ENCODE measurements around the gene FHOD3.

Gene FHOD3

GRCh38 chr18:36490897-36491296 lies 193.4 kb downstream of the FHOD3 start:
- DNase-seq: no peak

GRCh38 chr18:36492604-36493329 lies 195.3 kb downstream of the FHOD3 start:
- DNase-seq: no peak

GRCh38 chr18:36493349-36494159 lies 196.0 kb downstream of the FHOD3 start:
- no peak for DNase-seq

GRCh38 chr18:36494160-36494437 lies 196.6 kb downstream of the FHOD3 start:
- DNase-seq: no peak

DNA sequence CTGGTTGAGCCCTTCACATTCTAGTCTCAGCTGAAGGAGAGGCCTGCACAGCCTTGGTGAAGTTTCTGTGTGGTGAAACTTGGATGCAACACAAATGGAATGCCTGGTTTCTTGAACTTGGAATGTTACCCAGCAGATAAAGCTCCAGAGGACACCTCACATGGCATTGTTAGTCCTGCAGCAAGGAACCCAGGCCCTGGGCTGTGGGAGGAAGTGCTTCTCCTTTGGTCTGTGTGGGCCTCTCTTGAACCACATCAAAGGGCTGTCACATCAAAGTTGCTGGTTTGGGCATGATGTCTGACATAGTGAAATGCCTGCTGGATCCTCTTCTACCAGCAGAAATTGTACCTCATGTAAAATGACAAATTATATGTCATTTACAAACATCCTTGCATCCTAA lies 198.5 kb downstream of the FHOD3 start:
- DNase-seq: no peak

DNA sequence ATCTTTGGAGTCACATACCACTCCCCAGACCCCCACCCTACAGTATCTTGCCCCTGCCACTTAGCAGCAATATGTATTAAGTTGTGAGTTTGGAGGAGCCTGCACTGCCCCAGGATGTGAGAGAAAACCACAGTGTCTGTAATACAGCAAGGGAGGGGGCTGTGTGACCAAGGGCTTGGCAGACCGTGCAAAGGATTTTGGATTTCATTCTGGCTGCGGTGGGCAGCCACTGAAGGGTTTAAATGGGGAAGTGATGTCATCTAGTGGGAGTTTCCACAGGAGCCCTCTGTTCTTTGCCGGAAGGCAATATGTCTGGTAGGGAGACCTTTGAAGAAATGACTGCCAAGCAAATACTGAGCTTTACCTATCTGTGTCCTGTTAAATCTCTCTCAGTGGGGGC lies 202.4 kb downstream of the FHOD3 start:
- DNase-seq: peak; percentile 35

- DNase-seq: no peak
Measured at GRCh38 chr18:36501100-36501499, 203.6 kb downstream of the FHOD3 start.

- no peak for DNase-seq
Measured at GRCh38 chr18:36503477-36503876, 206.0 kb downstream of the FHOD3 start.

GRCh38 chr18:36504928-36505327 lies 207.4 kb downstream of the FHOD3 start:
- DNase-seq: no peak

GRCh38 chr18:36505665-36506064 lies 208.2 kb downstream of the FHOD3 start:
- DNase-seq: no peak

DNA sequence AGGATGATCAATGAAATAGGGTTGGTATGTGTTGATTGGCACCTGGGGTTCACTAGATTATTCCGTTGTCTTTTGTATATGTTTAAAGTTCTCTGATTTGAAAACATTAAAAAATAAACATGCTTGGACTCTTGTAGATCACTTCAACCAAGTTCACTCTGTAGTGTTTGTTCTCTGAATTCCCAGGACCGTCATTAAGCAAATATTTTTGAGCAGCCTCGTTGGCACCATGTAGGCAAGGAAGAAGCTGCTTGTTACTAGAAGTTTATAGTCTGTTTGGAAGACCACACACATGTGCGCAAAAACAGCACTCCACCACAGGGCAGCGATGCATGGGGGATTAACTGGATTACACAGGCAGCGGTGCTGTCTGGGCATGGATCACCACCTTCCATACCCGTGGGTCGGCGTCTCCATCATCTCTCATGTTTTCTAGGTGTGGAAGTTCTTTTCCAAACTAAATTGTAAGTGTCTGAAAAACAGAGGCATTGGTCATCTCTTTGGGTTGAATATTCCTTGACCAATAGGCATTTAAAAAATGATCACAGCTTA lies 212.2 kb downstream of the FHOD3 start:
- DNase-seq: no peak

DNA sequence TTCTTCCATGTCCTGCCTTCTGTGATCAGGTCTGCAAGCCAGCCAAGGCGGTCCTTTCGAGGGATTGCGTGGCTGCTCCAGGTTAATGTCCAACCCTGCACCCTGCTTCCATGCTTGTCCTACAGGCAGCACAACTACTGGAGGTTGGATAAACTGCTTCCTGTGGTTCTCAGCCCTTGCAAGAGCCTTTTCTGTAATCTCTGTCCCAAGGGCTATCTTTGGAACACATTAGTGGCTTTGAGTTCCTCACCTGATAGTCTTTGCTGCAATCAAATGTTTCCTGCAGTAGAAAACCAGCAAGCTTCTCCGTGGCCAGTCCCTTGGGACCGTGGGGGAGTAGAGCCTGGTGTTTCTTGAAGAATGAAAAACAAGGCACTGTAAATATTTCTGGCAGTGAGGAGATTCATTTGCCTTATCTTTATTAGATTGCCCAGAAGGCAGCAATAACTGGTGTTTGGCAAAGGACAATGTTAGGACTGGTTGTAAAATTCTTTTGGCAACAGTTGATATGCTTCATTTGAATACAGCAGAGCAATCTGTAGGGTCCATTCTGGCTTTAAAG lies 214.4 kb downstream of the FHOD3 start:
- no peak for DNase-seq

GRCh38 chr18:36513556-36513955 lies 216.0 kb downstream of the FHOD3 start:
- DNase-seq: no peak

GRCh38 chr18:36514778-36515177 lies 217.3 kb downstream of the FHOD3 start:
- DNase-seq: no peak

GRCh38 chr18:36516258-36516657 lies 218.7 kb downstream of the FHOD3 start:
- DNase-seq: no peak

GRCh38 chr18:36516726-36517125 lies 219.2 kb downstream of the FHOD3 start:
- DNase-seq: no peak

- DNase-seq: no peak
Measured at GRCh38 chr18:36518839-36519238, 221.3 kb downstream of the FHOD3 start.

DNA sequence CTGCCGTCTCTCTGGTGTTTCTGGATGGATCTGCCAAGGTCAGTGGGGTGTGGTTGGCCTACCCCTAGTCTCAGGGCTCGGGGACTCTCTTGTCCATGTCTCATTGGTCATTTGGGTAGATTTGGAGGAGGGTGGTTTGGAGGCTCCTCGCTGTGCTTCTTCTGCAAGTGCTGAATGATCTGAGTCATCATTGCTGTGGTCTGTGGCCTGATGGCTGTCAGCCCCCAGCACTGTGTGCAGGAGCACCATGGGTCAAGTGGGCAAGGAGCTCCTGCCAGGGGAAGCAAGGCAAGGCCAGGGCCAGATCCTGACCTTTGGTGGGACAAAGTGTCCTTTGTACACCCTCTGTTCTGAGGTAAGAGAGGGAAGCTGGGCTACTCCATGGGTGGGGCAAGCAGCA lies 221.8 kb downstream of the FHOD3 start:
- no peak for DNase-seq

DNA sequence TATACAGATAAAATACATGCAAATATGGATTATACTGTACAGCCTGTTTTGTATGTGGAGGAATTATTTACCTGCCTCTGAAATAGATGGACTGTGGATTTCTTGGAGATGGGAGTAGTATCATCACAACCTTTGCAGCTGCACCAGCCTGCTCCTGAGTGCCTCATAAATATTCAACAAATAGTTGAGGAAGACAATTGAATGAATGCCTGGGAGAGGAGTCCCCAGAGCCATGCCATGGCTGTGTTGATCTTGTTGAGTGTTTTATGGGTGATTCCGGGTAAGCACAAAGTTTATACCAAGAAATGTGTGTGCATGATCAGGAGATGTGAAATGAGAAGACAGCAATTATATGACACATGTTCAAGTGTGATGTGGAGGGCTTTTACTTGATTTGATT lies 225.0 kb downstream of the FHOD3 start:
- DNase-seq: no peak

GRCh38 chr18:36525913-36526312 lies 228.4 kb downstream of the FHOD3 start:
- no peak for DNase-seq

DNA sequence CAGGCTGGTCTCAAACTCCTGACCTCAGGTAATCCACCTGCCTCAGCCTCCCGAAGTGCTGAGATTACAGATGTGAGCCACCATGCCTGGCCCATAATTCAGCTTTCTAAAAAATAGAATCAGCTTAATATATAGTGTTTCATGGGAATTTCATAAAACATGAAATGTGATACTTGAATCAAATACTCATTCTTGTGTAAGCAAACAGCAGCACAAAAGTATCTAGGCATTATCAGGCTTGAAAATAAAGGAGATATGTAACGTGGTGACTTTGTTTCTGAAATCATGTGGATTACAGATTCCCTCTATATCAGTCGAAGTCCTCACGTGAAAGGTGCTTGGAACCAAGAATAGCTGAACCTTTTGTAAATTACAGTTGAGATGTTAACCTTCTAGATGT lies 229.1 kb downstream of the FHOD3 start:
- no peak for DNase-seq

GRCh38 chr18:36527051-36527450 lies 229.5 kb downstream of the FHOD3 start:
- DNase-seq: no peak

- no peak for DNase-seq
Measured at GRCh38 chr18:36527740-36528455, 230.4 kb downstream of the FHOD3 start.
